OCI-LY1 (cell line): ENCODE measurements around the gene ABHD17C.

Experiments
- H2AFZ ChIP-seq: fragments of 200-600 bp; sonication (generic), shearing (Covaris generic); 2 replicates; pipeline ENCODE4 v1.6.0; 2014; ENCODE audit warnings: antibody characterized with exemption, mild to moderate bottlenecking, low read length
- H3F3A ChIP-seq: fragments of 200-600 bp; sonication (generic), shearing (Covaris generic); 2 replicates; pipeline ENCODE4 v1.6.0; 2014; ENCODE audit warnings: mild to moderate bottlenecking, antibody characterized with exemption, low read length, moderate library complexity; ENCODE audit not compliant: insufficient read depth
- H3K27ac ChIP-seq: fragments of 200-600 bp; sonication (generic); 2 replicates; pipeline ENCODE4 v1.5.1; 2014; ENCODE audit warnings: low read length, mixed run types, mild to moderate bottlenecking, low read depth; ENCODE audit not compliant: poor library complexity, severe bottlenecking
- H3K27me3 ChIP-seq: fragments of 200-600 bp; sonication (generic); 2 replicates; pipeline ENCODE4 v1.6.0; 2014; ENCODE audit warnings: antibody characterized with exemption, mild to moderate bottlenecking, low read length, moderate library complexity; ENCODE audit not compliant: insufficient read depth
- H3K36me3 ChIP-seq: fragments of 200-600 bp; sonication (generic); 2 replicates; pipeline ENCODE4 v1.6.1; 2014; ENCODE audit warnings: mild to moderate bottlenecking, antibody characterized with exemption, low read length, moderate library complexity, mixed read lengths; ENCODE audit not compliant: insufficient read depth
- H3K4me1 ChIP-seq: fragments of 200-600 bp; sonication (generic); 2 replicates; pipeline ENCODE4 v1.5.1; 2014; ENCODE audit warnings: mild to moderate bottlenecking, low read length, moderate library complexity; ENCODE audit not compliant: insufficient read depth, severe bottlenecking
- H3K4me2 ChIP-seq: fragments of 200-600 bp; sonication (generic), shearing (Covaris generic); 2 replicates; pipeline ENCODE4 v1.6.1; 2014; ENCODE audit warnings: low read length
- H3K4me3 ChIP-seq: fragments of 200-600 bp; sonication (generic); 2 replicates; pipeline ENCODE4 v1.5.1; 2014; ENCODE audit warnings: low read length, low read depth, mild to moderate bottlenecking, mixed read lengths; ENCODE audit not compliant: poor library complexity, severe bottlenecking
- H3K79me2 ChIP-seq: fragments of 200-600 bp; shearing (Covaris generic); 2 replicates; pipeline ENCODE4 v1.6.1; 2016; ENCODE audit warnings: mixed run types, low read length, mixed read lengths; ENCODE audit not compliant: insufficient read depth
- H3K9ac ChIP-seq: fragments of 200-600 bp; sonication (generic), shearing (Covaris generic); 2 replicates; pipeline ENCODE4 v1.6.1; 2014; ENCODE audit warnings: mild to moderate bottlenecking, low read length, mixed read lengths
- H3K9me2 ChIP-seq: fragments of 200-600 bp; sonication (generic), shearing (Covaris generic); 2 replicates; pipeline ENCODE4 v1.6.1; 2014; ENCODE audit warnings: low read depth, mild to moderate bottlenecking, low read length, mixed read lengths
- H3K9me3 ChIP-seq: fragments of 200-600 bp; shearing (Covaris generic); 2 replicates; pipeline ENCODE4 v1.6.1; 2014; ENCODE audit warnings: low read length, mixed read lengths
- H4K20me1 ChIP-seq: fragments of 200-600 bp; sonication (generic), shearing (Covaris generic); 2 replicates; pipeline ENCODE4 v1.6.0; 2016; ENCODE audit warnings: mild to moderate bottlenecking, low read length; ENCODE audit not compliant: insufficient read depth
- EZH2 ChIP-seq: fragments of 200-600 bp; sonication (generic), shearing (Covaris generic); IDR thresholded peaks from 2 replicates; pipeline ENCODE4 v1.8.0; 2017; ENCODE audit warnings: borderline replicate concordance, mixed run types, mild to moderate bottlenecking, antibody characterized with exemption, low read length, moderate library complexity, mixed read lengths
- TF ChIP-seq, protein P1 (sequence below): fragments of 200-600 bp; sonication (generic), shearing (Covaris generic); IDR thresholded peaks from 2 replicates; pipeline ENCODE4 v1.5.1; 2017; ENCODE audit warnings: mild to moderate bottlenecking, antibody characterized with exemption, low read length, moderate library complexity, mixed read lengths

The ABHD17C gene

DNA sequence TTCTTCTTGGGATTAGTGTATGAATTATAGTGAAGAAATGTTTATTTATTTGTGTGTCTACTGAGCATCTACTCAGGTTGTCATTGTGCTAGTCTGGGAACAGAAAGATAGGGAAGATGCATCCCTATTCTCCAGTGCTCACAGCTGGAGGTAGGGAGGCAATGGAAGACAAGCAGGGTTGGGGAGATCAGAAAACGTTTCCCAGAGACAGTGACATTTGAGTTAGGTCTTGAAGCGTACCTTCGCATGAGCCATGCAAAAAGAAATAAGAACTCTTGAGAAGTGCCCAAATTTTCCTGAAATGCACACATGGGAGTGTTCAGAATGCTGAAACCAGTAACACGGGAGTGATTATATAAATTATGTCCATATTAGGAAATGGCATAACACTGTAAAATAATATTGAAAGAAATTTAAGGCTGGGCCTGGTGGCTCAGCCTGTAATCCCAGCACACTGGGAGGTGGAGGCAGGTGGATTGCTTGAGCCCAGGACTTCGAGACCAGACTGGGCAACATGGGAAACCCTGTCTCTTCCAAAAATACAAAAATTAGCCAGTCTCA is 78.8 kb downstream of the ABHD17C start:
- Histone ChIP-seq H3K4me3 (no peak overlapping the region), H3F3A (no peaks in the 10 kb centered on the region), H3K9me3 (no peaks in the 10 kb centered on the region), H2AFZ (no peak overlapping the region), H3K9me2 (no peaks in the 10 kb centered on the region), H4K20me1 (no peaks in the 10 kb centered on the region), H3K27me3 (0 out of 2 replicates have a peak, but pooled peaks cover 4% of the 10 kb centered on the region), H3K4me2 (no peak overlapping the region), H3K79me2 (no peaks in the 10 kb centered on the region), H3K9ac (no peak overlapping the region), H3K36me3 (no peaks in the 10 kb centered on the region), H3K27ac (no peak overlapping the region), H3K4me1 (no peaks in the 10 kb centered on the region)
- TF ChIP-seq EZH2 = no peak
- TF ChIP-seq, protein P1, sequence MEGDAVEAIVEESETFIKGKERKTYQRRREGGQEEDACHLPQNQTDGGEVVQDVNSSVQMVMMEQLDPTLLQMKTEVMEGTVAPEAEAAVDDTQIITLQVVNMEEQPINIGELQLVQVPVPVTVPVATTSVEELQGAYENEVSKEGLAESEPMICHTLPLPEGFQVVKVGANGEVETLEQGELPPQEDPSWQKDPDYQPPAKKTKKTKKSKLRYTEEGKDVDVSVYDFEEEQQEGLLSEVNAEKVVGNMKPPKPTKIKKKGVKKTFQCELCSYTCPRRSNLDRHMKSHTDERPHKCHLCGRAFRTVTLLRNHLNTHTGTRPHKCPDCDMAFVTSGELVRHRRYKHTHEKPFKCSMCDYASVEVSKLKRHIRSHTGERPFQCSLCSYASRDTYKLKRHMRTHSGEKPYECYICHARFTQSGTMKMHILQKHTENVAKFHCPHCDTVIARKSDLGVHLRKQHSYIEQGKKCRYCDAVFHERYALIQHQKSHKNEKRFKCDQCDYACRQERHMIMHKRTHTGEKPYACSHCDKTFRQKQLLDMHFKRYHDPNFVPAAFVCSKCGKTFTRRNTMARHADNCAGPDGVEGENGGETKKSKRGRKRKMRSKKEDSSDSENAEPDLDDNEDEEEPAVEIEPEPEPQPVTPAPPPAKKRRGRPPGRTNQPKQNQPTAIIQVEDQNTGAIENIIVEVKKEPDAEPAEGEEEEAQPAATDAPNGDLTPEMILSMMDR = no peak

DNA sequence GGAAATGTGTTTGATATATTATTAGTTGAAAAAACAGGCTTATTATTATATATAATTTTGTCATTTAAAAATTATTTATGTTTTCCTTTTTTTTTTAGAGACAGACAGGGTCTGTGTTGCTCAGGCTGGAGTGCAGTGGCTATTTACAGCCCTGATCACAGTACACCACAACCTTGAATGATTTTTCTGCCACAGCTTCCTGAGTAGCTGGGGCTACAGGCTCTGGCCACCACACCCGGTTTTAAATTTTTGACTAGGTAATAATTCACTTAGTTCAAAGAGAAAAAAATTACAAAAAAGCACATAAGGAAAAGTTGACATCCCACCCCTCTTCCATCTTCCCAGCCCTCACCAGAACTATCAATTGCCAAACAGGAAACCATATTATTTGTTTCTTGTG is 79.4 kb downstream of the ABHD17C start:
- H3K9me2 ChIP-seq = no peaks in the 10 kb centered on the region
- no peak overlapping the region for H3K4me2 ChIP-seq
- TF ChIP-seq, protein P1 = no peak
- TF ChIP-seq EZH2 = no peak
- no peaks in the 10 kb centered on the region for H4K20me1 ChIP-seq
- no peaks in the 10 kb centered on the region for H3K36me3 ChIP-seq
- H3K9me3 ChIP-seq = no peaks in the 10 kb centered on the region
- H3K27ac ChIP-seq = no peak overlapping the region
- H3K27me3 ChIP-seq = 0 out of 2 replicates have a peak, but pooled peaks cover 4% of the 10 kb centered on the region
- no peaks in the 10 kb centered on the region for H3K79me2 ChIP-seq
- H3F3A ChIP-seq = no peaks in the 10 kb centered on the region
- H2AFZ ChIP-seq = no peak overlapping the region
- no peaks in the 10 kb centered on the region for H3K4me1 ChIP-seq
- no peak overlapping the region for H3K4me3 ChIP-seq
- no peak overlapping the region for H3K9ac ChIP-seq

DNA sequence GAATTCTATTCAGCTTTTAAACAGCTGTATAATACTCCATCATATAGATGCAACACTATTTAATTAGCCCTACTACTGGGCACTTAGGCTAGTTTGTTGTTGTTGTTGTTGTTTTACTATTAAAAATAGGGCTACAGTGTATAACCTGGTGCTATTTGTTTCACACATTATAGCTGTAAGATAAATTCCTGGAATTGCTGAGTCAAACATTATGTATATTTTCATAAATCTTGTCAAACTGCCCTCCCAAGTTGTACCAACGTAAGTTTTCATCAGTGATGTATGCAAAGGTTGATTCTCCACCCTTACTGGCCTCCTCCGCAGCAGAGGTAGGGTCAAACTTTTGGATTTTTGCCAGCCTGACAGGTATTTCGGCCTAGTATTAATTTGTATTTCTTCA is 80.2 kb downstream of the ABHD17C start:
- Histone ChIP-seq H2AFZ (no peak overlapping the region), H3K4me3 (no peak overlapping the region), H3F3A (no peaks in the 10 kb centered on the region), H4K20me1 (no peaks in the 10 kb centered on the region), H3K9me2 (no peaks in the 10 kb centered on the region), H3K9ac (no peak overlapping the region), H3K4me2 (no peak overlapping the region), H3K27ac (no peak overlapping the region), H3K36me3 (no peaks in the 10 kb centered on the region), H3K79me2 (no peaks in the 10 kb centered on the region), H3K27me3 (0 out of 2 replicates have a peak, but pooled peaks cover 4% of the 10 kb centered on the region), H3K9me3 (no peaks in the 10 kb centered on the region), H3K4me1 (no peaks in the 10 kb centered on the region)
- TF ChIP-seq, protein P1 = no peak
- no peak for TF ChIP-seq EZH2
